DND-41 (cell line): ENCODE measurements around the gene KISS1R.

ENCODE experiments used
- EZH2 ChIP-seq: IDR thresholded peaks from 3 replicates; pipeline ENCODE4 v1.6.1; 2012; ENCODE audit warnings: borderline replicate concordance, low read depth, mild to moderate bottlenecking, moderate library complexity, low read length, inconsistent platforms; ENCODE audit not compliant: severe bottlenecking
- TF ChIP-seq, protein P1 (sequence below): IDR thresholded peaks from 2 replicates; pipeline ENCODE4 v1.5.1; 2012; ENCODE audit warnings: borderline replicate concordance, low read length, moderate library complexity, mild to moderate bottlenecking; ENCODE audit not compliant: poor library complexity, severe bottlenecking; ENCODE audit errors: extremely low read depth

DNA sequence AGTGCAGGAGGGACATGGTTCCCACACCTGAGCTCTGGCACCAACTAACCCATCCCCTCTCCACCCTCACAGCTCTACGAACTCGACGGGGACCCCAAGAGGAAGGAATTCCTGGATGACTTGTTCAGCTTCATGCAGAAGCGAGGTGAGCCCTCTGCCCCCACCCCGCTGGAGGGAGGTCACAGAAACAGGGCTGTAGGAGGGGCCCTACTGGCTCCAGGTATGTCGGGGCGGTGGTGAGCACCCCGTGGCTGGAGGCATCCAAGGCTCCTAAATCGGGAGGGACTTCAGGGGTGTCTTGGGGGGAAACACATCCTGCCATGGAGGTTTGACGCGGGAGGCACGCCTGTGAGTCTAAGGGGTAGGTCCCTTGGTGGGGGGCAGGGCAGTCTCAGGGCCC is 42.9 kb downstream of the KISS1R start:
- TF ChIP-seq EZH2, result no peak
- TF ChIP-seq, protein P1, sequence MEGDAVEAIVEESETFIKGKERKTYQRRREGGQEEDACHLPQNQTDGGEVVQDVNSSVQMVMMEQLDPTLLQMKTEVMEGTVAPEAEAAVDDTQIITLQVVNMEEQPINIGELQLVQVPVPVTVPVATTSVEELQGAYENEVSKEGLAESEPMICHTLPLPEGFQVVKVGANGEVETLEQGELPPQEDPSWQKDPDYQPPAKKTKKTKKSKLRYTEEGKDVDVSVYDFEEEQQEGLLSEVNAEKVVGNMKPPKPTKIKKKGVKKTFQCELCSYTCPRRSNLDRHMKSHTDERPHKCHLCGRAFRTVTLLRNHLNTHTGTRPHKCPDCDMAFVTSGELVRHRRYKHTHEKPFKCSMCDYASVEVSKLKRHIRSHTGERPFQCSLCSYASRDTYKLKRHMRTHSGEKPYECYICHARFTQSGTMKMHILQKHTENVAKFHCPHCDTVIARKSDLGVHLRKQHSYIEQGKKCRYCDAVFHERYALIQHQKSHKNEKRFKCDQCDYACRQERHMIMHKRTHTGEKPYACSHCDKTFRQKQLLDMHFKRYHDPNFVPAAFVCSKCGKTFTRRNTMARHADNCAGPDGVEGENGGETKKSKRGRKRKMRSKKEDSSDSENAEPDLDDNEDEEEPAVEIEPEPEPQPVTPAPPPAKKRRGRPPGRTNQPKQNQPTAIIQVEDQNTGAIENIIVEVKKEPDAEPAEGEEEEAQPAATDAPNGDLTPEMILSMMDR, result no peak
